Erythroblast (primary cell): ENCODE data around the gene DMKN.

Experiments used
- GATA1 ChIP-seq: IDR thresholded peaks from 2 replicates; pipeline ENCODE4 v1.6.1; 2011; ENCODE audit warnings: low read depth, mild to moderate bottlenecking, control low read depth, low read length, moderate library complexity
- POLR2A ChIP-seq: IDR thresholded peaks from 2 replicates; pipeline ENCODE4 v1.6.1; 2011; ENCODE audit warnings: mild to moderate bottlenecking, low read length

- no peak for TF ChIP-seq POLR2A
- no peak for TF ChIP-seq GATA1
Observed at GRCh38 chr19:35509018-35509652, 4.3 kb downstream of the DMKN start.
